Right atrium auricular region (tissue), 2 donors: ENCODE measurements around the gene PPP2R5C. TPM values are rescaled to one million over a fixed set of nuclear protein-coding genes. Genes with fewer than 3 reads are reported as not detected.

ENCODE experiments used
- DNase-seq: peaks from one replicate; pipeline ENCODE4 v3.0.0-alpha.2; 2019; ENCODE audit warnings: low spot score
- H3K27ac ChIP-seq, 2 donors: fragments of 200-600 bp; sonication (generic); 1 replicate in 1 of 2; 2 replicates in 1 of 2; pipeline ENCODE4 v1.5.1; 2016 to 2019
- H3K27me3 ChIP-seq, 2 donors: fragments of 200-600 bp; sonication (generic); one replicate each; pipeline versions ENCODE4 v1.5.1 to v1.6.0; 2017 to 2019
- H3K36me3 ChIP-seq: fragments of 200-600 bp; sonication (generic); one replicate; pipeline ENCODE4 v1.5.1; 2016
- H3K4me1 ChIP-seq, 2 donors: fragments of 200-600 bp; sonication (generic); one replicate each; pipeline versions ENCODE4 v1.5.1 to v1.6.0; 2017 to 2019
- H3K4me3 ChIP-seq, 2 donors: fragments of 200-600 bp; sonication (generic); 1 replicate in 1 of 2; 2 replicates in 1 of 2; pipeline ENCODE4 v1.5.1; 2017 to 2019; ENCODE audit warnings: mild to moderate bottlenecking in 1 of 2, moderate library complexity in 1 of 2
- H3K9me3 ChIP-seq, 2 donors: fragments of 200-600 bp; sonication (generic); one replicate each; pipeline ENCODE4 v1.5.1; 2019
- total RNA-seq, 2 donors: library from RNA; depleted of rRNA; stranded (reverse); fragments of >200 nt; gene quantifications; one replicate each; pipeline ENCODE4 v1.1.0, GENCODE V29; 2016
- TF ChIP-seq, protein P1 (sequence below), 2 donors: fragments of 200-600 bp; sonication (generic); IDR thresholded peaks; one replicate each; pipeline ENCODE4 v1.5.1; 2019; ENCODE audit warnings: antibody characterized with exemption in 2 of 2

The PPP2R5C gene
- total RNA-seq, 2 donors from 2014 or later: 82.2 to 82.9 TPM

DNA sequence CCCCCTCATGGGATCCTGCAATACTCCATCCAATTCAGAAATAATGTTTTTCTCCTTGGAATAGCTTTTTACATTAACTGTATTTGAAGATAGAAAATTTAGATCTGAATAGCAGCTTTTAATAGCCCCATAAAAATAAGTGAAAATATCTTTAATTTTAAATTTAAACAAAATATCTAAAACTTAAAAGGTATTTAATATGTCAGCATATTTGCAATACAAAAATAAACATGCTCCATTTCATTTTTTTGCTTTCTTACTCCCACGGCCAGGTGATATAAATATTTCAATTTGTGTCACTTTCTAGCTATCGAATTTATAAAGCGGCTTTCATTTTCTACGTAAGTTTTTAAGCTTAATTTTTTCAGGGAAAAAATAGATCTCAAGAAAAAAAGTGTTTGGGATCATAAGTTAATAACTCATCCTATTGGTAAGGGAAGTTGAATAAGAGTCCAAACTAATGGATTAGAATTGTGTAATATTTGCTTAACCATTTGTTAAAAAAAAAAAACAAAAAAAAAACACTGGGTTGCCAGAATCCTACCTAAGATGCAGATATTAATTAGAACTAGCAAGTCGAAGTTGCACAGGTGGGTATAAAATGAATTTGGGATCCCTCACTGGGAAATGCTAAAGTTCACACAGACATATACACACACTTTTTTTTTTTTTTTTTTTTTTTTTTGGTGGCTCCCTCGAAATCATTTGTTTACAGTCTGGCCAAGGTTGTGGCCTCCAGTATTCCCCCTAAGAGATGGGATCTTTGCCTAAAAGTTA lies 47.6 kb downstream of the PPP2R5C start:
- Histone ChIP-seq H3K4me1 (peaks cover 0 to 36% of the 10 kb centered on the region in 2 donors), H3K27ac (peak overlapping the region; percentile 97), H3K4me3 (peak overlapping the region; percentile 48 to 64), H3K27me3 (no peaks in the 10 kb centered on the region), H3K36me3 (no peaks in the 10 kb centered on the region), H3K9me3 (no peaks in the 10 kb centered on the region)
- no peak for DNase-seq
- TF ChIP-seq, protein P1, sequence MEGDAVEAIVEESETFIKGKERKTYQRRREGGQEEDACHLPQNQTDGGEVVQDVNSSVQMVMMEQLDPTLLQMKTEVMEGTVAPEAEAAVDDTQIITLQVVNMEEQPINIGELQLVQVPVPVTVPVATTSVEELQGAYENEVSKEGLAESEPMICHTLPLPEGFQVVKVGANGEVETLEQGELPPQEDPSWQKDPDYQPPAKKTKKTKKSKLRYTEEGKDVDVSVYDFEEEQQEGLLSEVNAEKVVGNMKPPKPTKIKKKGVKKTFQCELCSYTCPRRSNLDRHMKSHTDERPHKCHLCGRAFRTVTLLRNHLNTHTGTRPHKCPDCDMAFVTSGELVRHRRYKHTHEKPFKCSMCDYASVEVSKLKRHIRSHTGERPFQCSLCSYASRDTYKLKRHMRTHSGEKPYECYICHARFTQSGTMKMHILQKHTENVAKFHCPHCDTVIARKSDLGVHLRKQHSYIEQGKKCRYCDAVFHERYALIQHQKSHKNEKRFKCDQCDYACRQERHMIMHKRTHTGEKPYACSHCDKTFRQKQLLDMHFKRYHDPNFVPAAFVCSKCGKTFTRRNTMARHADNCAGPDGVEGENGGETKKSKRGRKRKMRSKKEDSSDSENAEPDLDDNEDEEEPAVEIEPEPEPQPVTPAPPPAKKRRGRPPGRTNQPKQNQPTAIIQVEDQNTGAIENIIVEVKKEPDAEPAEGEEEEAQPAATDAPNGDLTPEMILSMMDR (IDR thresholded peaks at IDR 0.05): no peak

DNA sequence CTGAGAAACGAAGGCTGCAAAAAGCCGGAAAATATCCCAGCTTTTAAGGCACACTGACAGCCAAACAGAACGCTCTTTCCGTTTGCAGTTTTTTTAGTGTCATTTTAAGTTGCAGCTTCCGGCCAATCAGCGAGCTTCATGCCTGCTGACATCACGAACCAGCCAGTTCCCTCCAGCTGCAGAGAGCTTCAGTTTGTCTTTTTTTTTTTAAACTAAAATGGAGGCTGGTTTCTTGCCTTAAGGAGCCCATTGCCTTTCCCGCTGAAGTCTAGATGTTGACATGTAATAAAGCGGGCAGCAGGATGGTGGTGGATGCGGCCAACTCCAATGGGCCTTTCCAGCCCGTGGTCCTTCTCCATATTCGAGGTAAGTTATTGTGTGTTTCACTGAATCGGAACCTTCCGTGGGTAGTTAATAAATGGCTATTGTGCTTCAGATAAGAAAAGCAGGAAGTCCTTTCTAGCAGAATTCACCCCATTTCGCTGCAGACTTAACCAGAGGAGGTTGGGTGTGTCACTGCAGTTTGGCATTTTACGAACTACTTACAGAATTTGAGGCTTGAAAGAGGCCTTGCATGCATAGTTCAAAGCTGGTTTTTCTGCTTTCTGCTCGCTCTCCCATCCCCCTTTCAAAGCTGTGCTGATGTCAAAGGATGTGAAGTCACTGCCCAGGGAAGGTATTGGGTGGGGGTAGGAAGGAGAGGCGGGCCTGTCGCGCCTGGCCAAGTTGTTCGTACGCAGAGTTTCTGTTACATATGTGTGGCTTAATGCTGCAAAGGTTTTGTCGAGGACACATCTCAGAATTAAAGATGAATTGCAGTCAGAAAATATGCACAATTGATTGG lies 48.4 kb downstream of the PPP2R5C start:
- Histone ChIP-seq H3K27ac (peak overlapping the region; percentile 97), H3K27me3 (no peaks in the 10 kb centered on the region), H3K4me3 (peak overlapping the region; percentile 48 to 64), H3K4me1 (peaks cover 0 to 44% of the 10 kb centered on the region in 2 donors), H3K36me3 (no peaks in the 10 kb centered on the region), H3K9me3 (no peaks in the 10 kb centered on the region)
- DNase-seq: peak; percentile 92
- TF ChIP-seq, protein P1 (IDR thresholded peaks at IDR 0.05): no peak

DNA sequence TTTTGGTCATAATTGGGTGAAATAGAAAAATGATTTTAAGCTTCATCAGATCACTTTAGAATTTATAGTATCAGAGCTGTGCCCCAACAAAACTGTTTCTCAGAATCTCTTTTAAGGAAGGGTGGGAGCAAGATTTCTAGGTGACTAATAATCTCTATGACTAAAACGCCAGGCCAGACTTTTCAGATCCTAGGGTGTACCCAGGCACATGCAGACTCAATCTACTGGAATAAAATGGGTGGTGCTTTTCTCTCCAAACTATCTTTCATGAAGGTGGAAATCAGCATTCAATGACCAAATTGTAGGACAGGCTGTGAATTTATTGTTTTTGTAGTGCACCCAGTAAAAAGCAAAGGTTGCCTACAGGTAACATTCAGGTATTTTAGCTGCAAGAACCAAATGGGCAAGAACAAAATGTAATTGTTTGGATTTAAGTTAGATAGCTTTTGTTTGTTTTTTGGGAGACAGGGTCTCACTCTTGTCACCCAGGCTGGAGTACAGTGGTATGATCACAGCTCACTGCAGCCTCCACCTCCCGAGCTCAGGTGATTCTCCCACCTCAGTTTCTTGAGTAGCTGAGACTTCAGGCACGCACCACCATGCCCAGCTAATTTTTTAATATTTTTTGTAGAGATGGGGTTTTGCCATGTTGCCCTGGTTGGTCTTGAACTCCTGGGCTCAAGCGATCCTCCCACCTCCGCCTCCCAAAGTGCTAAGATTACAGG lies 49.5 kb downstream of the PPP2R5C start:
- Histone ChIP-seq H3K4me1 (peaks cover 0 to 51% of the 10 kb centered on the region in 2 donors), H3K27me3 (no peaks in the 10 kb centered on the region), H3K4me3 (peak overlapping the region; percentile 48 to 64), H3K36me3 (no peaks in the 10 kb centered on the region), H3K27ac (peak overlapping the region; percentile 97), H3K9me3 (no peaks in the 10 kb centered on the region)
- TF ChIP-seq, protein P1 (IDR thresholded peaks at IDR 0.05): no peak
- DNase-seq: no peak

DNA sequence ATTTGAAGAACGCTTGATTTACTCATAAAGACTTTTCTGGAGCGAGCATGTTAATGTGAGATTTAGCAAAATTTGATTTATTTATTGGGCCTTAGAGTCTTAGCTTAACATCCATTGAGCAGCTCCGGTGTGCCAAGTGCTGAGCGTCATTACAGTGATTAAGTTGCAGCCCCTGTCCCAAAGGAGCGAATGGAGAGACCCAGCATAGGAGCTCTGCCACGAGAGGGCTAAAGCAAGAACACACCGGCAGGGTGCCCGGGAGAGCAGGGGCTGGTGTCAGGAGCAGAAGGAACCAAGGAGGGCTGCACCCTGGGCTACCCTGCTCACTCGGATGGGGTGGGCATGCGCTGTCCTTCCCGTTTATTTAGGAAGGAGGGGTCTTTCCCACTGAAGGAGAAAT lies 50.6 kb downstream of the PPP2R5C start:
- Histone ChIP-seq H3K36me3 (no peaks in the 10 kb centered on the region), H3K9me3 (no peaks in the 10 kb centered on the region), H3K4me3 (no peak overlapping the region), H3K4me1 (peaks cover 0 to 53% of the 10 kb centered on the region in 2 donors), H3K27me3 (no peaks in the 10 kb centered on the region), H3K27ac (peak overlapping the region; percentile 67 to 75)
- TF ChIP-seq, protein P1 (IDR thresholded peaks at IDR 0.05): no peak
- DNase-seq: no peak

DNA sequence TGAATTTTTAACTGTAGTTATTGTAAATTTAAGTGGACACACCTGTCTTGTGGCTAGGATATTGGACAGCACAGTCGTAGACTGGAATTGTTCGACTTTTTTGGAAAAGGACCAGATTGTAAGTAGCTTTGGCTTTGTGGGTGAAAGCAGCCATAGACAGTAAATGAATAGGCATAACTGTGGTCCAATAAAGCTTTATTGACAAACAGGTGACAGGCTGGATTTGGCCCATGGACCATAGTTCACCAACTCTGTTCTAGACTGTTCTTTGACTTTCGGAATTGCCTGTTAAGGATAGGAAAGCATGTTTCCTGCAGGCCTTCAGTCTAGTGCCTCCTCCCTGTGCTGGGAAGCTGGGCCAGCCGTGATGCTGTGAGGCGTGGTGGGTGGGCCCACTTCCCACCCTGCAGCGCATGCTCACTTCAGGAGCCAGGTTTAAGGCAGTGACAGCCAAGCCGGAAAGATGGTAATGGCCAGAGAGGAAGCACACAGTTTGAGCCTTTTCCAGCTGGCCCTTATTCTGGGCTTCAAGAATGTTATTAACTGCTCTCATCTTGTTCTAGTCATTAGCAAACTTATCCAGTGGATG lies 51.8 kb downstream of the PPP2R5C start:
- Histone ChIP-seq H3K27ac (peak overlapping the region; percentile 67 to 75), H3K27me3 (no peaks in the 10 kb centered on the region), H3K36me3 (no peaks in the 10 kb centered on the region), H3K9me3 (no peaks in the 10 kb centered on the region), H3K4me3 (no peak overlapping the region), H3K4me1 (peaks cover 0 to 60% of the 10 kb centered on the region in 2 donors)
- peak; percentile 69 for DNase-seq
- TF ChIP-seq, protein P1 (IDR thresholded peaks at IDR 0.05): no peak
